Neural cell (in vitro differentiated cells): ENCODE results near the gene ZFPM1.

Experiments used
- EZH2 ChIP-seq: fragments of 200-600, 300-800 bp; shearing (Covaris generic), sonication (generic); IDR thresholded peaks from 2 replicates; pipeline ENCODE4 v1.6.1; 2014; ENCODE audit warnings: antibody characterized with exemption, low read length, borderline replicate concordance, mild to moderate bottlenecking; ENCODE audit not compliant: insufficient read depth, poor library complexity, severe bottlenecking
- MXI1 ChIP-seq: fragments of 450-650 bp; conservative IDR thresholded peaks from 2 replicates; pipeline ENCODE4 v1.6.1; 2014; ENCODE audit warnings: antibody characterized with exemption, mild to moderate bottlenecking; ENCODE audit not compliant: poor library complexity, severe bottlenecking
- POLR2AphosphoS5 ChIP-seq: IDR thresholded peaks from 2 replicates; pipeline ENCODE4 v1.6.1; 2012
- RAD21 ChIP-seq: fragments of 450-650 bp; conservative IDR thresholded peaks from 2 replicates; pipeline ENCODE4 v1.6.1; 2014; ENCODE audit warnings: antibody characterized with exemption, mild to moderate bottlenecking, moderate library complexity
- REST ChIP-seq: IDR thresholded peaks from 2 replicates; pipeline ENCODE4 v1.6.1; 2012; ENCODE audit warnings: borderline replicate concordance
- SMC3 ChIP-seq: fragments of 450-650 bp; conservative IDR thresholded peaks from 2 replicates; pipeline ENCODE4 v1.6.1; 2014; ENCODE audit warnings: antibody characterized with exemption, mild to moderate bottlenecking, moderate library complexity; ENCODE audit not compliant: poor library complexity
- TF ChIP-seq, protein P1 (sequence below): fragments of 450-650 bp; IDR thresholded peaks from 2 replicates; pipeline ENCODE4 v1.5.1; 2014; ENCODE audit warnings: antibody characterized with exemption, mild to moderate bottlenecking, moderate library complexity; ENCODE audit not compliant: poor library complexity, severe bottlenecking

- TF ChIP-seq POLR2AphosphoS5 (no peak), SMC3 (no peak), RAD21 (no peak), REST (no peak), MXI1 (no peak), EZH2 (no peak)
- TF ChIP-seq, protein P1, sequence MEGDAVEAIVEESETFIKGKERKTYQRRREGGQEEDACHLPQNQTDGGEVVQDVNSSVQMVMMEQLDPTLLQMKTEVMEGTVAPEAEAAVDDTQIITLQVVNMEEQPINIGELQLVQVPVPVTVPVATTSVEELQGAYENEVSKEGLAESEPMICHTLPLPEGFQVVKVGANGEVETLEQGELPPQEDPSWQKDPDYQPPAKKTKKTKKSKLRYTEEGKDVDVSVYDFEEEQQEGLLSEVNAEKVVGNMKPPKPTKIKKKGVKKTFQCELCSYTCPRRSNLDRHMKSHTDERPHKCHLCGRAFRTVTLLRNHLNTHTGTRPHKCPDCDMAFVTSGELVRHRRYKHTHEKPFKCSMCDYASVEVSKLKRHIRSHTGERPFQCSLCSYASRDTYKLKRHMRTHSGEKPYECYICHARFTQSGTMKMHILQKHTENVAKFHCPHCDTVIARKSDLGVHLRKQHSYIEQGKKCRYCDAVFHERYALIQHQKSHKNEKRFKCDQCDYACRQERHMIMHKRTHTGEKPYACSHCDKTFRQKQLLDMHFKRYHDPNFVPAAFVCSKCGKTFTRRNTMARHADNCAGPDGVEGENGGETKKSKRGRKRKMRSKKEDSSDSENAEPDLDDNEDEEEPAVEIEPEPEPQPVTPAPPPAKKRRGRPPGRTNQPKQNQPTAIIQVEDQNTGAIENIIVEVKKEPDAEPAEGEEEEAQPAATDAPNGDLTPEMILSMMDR = no peak
Observed at GRCh38 chr16:88503771-88504488, 50.9 kb downstream of the ZFPM1 start.
